Stimulated activated naive CD8-positive, alpha-beta T cell treated with anti-CD3 and anti-CD28 coated beads, Interleukin-15, Interleukin-2, amounts not matched to agents 100 U/mL and 50 U/mL, for 24 hours (primary cell): ENCODE data around the gene RRAGD.

Source experiments
- ATAC-seq: fragments of 150-1000 bp; cut with Tn5 transposase; one replicate; pipeline ENCODE4 v1.10.0; 2021
- DNase-seq: peaks from one replicate; pipeline ENCODE4 v3.0.0; 2021

Gene RRAGD

GRCh38 chr6:89339565-89339964 lies 72.5 kb downstream of the RRAGD start:
- DNase-seq (no peak), ATAC-seq (no peak)

- DNase-seq (no peak), ATAC-seq (no peak)
Observed at GRCh38 chr6:89335164-89335563, 76.9 kb downstream of the RRAGD start.

- DNase-seq (no peak), ATAC-seq (no peak)
Observed at GRCh38 chr6:89330910-89331309, 81.2 kb downstream of the RRAGD start.

- ATAC-seq (no peak), DNase-seq (no peak)
Observed at GRCh38 chr6:89328976-89329375, 83.1 kb downstream of the RRAGD start.

GRCh38 chr6:89324304-89324703 lies 87.8 kb downstream of the RRAGD start:
- DNase-seq (no peak), ATAC-seq (no peak)

GRCh38 chr6:89323511-89323971 lies 88.5 kb downstream of the RRAGD start:
- ATAC-seq = no peak
- DNase-seq = no peak

- DNase-seq = no peak
Observed at GRCh38 chr6:89321131-89321970, 90.7 kb downstream of the RRAGD start.

GRCh38 chr6:89320012-89320559 lies 92.0 kb downstream of the RRAGD start:
- ATAC-seq (no peak), DNase-seq (no peak)

More at GRCh38 chr6:89321131-89321970, 90.7 kb downstream of the RRAGD start:
- ATAC-seq = no peak

- DNase-seq = no peak
- ATAC-seq = no peak
Observed at GRCh38 chr6:89317067-89317466, 95.0 kb downstream of the RRAGD start.

GRCh38 chr6:89315249-89315885 lies 96.7 kb downstream of the RRAGD start, which contains the start of gene GABRR2:
GABRR2 (minus strand) TSS chr6:89315299; CDS start chr6:89315165, 134 bp downstream.
- DNase-seq = no peak
- no peak for ATAC-seq

- ATAC-seq = no peak
- DNase-seq = no peak
Observed at GRCh38 chr6:89314692-89315091, 97.4 kb downstream of the RRAGD start.
